HG03460 (cell line): ENCODE measurements around the gene RTN4.

Experiments
- ATAC-seq: cut with Tn5 transposase; IDR thresholded peaks from one replicate; pipeline ENCODE4 v1.9.1; 2021; ENCODE audit not compliant: unreplicated experiment

The RTN4 gene

DNA sequence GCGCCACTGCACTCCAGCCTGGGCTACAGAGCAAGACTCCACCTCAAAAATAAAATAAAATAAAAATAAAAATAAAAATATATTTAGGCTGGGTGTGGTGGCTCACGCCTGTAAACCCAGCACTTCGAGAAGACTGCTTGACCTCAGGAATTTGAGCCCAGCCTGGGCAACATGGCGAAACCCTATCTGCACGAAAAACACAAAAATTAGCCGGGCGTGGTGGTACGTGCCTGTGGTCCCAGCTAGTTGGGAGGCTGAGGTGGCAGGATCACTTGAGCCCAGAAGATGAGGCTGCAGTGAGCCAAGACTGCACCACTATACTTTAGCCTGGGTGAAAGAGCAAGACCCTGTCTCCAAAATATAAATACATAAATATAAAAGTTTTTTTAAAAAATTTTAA lies 6.4 kb downstream of the RTN4 start:
- ATAC-seq = no peak

- no peak for ATAC-seq
Measured at GRCh38 chr2:55038428-55038827, 11.8 kb downstream of the RTN4 start.

DNA sequence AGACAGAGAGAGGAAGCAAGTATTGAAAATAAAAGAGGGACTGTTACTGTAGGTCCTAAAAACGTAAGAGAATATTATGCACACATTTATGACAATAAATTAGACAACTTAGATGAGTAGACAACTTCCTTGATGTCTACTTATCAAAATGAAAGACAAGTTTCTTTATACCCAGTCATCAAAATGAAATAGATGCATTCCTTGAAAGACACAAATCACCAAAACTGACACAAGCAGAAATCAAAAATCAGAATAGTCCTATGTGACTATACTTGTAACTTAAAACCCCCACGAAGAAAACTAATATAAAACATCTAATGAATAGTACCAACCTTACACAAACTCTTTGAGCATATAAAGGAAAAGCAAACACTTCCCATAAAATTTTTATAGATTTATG lies 14.5 kb downstream of the RTN4 start:
- no peak for ATAC-seq

DNA sequence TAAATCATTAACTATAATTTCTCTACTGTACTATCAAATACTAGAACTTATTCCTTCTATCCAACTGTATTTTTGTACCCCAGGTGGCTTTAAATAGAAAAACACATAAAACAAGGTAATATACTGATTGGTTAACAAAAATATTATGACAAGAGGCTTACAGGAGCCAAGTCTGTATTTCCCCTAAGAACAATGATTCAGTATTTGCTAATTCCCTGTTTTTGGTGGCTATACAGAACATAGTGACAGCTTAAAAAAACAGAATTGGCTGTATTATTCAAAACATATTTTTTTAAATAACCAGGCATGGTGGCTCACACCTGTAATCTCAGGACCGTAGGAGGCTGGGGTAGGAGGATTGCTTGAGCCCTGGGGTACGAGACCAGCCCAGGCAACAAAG lies 16.3 kb downstream of the RTN4 start:
- ATAC-seq = no peak

DNA sequence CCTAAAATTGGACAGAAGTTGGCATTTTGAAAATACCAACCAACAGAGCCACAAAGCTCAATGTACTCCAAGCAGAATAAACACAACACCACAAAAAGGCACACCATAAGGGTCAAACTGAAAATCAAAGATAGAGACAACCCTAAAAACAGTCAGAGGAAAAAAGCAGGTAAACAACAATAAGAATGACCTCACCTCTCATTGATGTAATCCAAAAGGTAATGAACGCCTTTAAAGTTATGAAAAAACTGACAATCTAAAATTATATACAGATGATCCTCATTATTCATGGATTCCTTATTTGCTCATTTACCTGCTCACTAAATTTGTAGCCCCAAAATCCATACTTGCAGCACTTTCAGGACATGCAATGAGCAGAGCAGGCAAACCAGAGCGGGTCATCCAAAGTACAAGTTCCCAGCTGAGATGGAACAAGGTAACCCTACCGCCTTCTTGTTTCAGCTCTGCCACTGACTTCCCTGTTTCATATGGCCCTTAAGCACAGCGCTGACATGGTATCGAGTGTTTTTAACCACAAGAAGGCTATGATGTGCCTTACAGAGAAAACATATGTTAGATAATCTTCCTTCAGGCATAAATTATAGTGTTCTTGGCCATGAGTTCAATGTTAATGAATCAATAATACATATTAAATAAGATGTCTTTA lies 17.0 kb downstream of the RTN4 start:
- ATAC-seq = peak; percentile 99

- no peak for ATAC-seq
Measured at GRCh38 chr2:55031505-55031904, 18.7 kb downstream of the RTN4 start.

DNA sequence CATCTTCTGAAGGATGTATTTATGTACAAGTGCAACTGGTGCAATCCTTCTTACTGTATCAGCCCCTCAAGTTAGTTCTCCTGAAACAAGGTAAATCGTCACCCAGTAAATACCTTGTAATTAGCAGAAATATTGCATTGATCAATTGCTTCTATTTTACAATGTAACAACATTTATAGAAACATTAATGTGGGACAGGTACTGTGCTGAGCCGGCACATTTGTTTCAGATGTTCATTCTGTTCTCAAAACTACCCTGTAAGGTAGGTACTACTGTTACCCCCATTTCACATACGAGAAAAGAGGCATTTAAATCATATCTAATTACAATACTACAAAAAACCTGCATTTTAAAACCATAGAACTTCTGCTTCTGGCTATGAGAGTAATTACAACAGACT lies 19.5 kb downstream of the RTN4 start:
- no peak for ATAC-seq

- no peak for ATAC-seq
Measured at GRCh38 chr2:55029098-55029497, 21.2 kb downstream of the RTN4 start.

DNA sequence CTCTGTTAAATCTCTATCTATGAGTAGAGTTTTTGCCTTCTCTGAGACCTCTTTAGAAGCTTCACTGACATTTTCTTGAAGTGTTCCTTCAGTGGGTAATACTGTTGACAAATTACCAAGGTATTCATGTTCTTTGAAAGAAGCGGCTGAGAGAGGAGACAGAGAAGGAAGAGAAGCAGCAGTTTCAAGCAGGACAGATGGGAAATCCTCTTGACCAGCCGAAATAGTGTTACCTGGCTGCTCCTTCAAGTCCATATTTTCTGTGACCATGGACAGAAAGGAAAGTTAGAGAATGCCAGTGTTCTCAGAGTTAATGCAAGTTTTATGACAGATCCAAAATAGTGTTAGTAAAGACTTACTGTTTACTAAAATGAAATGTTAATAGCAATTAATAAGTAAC lies 23.0 kb downstream of the RTN4 start:
- ATAC-seq = no peak

- no peak for ATAC-seq
Measured at GRCh38 chr2:55026202-55026601, 24.0 kb downstream of the RTN4 start.

- ATAC-seq = no peak
Measured at GRCh38 chr2:55025627-55026026, 24.6 kb downstream of the RTN4 start.

DNA sequence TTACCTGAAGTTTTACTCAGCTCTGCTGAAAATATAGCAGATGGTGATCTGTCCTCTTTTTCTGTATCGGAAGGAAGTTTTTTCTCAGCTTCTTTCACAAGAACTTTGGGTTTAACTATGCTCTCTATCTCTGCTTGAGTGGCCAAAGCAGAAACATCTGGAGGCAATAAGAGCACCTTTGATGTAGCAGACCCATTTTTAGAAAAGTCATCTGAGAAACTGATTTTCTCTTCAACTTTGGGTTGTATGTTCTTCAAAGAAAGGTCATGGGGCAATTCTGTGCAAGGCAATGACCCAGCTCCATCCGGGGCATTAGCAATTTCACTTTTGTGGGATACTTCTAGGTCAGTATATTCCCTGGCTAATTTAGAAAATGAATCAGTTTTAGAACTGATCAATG lies 25.2 kb downstream of the RTN4 start:
- no peak for ATAC-seq

DNA sequence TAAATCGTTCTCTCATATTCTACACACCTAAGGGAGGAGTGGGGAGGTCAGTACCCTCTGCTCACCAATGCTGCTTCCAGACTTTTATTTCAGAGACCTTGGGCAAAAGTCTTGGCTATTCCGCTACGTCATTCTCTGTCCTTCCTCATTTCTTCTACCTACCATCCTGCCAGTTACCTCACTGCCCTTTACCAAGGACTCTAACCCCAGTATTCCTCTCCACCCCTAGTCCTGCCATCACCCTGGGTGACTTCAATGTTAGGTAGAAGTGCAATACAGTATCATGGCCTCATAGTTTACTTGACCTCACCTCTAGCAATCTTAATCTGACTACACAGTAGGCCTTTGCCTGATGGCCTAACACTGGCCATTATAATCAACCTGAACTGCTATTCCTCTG lies 27.8 kb downstream of the RTN4 start:
- no peak for ATAC-seq

DNA sequence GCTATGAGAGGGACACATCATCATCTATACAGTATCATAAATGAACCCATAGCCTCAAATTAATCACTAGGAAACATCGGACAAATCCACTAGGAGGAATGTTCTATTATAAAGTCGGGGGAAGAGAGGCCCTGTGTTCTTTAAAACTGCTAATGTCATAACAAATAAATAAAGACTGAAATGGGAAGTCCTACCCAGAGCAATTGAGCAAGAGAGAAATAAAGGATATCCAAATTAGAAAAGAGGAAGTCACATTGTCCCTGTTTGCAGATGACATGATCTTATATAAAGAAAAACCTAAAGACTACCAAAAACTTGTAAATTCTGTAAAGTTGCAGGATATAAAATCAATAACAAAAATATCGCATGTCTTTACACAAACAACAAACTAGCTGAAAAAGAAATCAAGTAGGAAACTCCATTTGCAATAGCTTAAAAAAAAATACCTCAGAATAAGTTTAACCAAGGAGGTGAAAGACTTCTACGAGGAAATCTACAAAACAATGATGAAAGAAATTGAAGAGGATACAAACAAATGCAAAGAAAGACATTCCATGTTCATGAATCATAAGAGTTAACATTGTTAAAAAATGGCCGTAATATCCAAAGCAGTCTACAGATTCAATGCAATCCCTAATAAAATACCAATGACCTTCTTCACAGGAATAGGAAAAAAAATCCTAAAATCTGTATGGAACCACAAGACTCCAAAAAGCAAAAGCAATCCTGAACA lies 30.6 kb downstream of the RTN4 start:
- no peak for ATAC-seq

DNA sequence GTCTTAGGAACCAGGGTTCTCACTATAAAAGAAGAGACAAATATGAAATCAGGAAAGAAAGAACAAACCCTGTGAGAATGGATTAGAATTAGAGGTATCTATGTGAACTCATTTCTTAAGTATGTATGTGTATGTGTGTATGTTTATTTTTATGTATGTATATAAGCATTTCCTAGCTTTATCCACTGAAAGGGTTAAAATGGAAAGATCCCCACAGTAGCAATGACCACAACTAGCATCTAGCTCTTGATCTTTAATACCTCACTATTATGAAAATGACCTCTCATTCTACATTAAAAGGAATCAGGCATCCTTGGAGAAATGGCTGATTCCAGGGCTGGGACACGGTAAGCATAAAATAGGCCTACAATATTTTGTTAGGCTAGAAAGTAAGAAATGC lies 31.6 kb downstream of the RTN4 start:
- ATAC-seq = no peak

GRCh38 chr2:55017880-55018279 lies 32.4 kb downstream of the RTN4 start:
- ATAC-seq = no peak

GRCh38 chr2:55017428-55017827 lies 32.8 kb downstream of the RTN4 start:
- no peak for ATAC-seq

DNA sequence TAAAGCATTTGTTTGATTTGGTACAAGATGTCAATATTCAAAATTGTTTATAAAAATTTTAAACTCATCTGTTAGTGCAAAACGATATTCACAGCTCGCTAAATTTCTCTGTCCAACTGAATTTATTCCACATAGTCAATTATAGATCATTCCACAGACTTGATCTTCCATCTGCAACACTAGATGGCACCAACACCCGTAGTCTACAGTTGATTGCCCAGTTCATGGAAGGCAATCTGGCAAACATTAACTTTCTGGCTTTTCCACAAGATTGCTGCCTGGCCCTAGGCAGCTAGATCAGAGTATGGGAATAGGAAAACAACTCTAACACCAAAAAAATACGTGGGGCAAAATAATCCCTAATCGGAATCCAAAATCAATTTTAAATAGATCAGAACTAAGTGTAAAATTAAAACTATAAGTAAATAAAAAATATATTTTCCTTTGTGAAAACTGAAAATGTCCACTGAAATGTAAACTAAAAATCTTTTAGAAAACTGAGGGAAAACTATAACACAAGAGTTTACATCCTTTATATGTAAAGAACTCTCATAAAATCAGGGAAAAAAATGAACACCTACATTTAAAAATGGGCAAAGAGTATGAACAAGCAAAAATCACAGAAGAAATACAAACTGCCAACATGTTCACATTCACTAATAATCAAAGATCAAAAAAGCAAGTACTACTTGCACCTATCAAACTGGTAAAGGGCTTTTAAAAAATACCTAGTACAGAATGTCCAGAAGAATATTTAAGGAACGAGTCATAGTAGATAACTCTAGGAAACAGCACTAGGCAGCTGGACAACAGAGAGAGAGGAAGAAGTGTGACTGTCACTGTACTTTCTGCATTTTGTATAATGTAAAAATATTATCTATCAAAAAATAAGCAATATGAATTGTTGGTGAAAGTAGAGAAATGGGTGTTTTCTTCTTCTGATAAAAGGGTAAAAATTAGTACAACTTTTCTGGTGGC lies 35.0 kb downstream of the RTN4 start:
- ATAC-seq = no peak

- ATAC-seq = no peak
Measured at GRCh38 chr2:55013936-55014335, 36.3 kb downstream of the RTN4 start.

- no peak for ATAC-seq
Measured at GRCh38 chr2:55012672-55013484, 37.4 kb downstream of the RTN4 start.
